GM19372 (cell line): ENCODE results near the gene USP36.
"Not testable (repeated sequence)": the region's sequence is repeated elsewhere in the genome, so short reads cannot be mapped to it uniquely, and the experiment has no call there.

Experiments
- ATAC-seq: cut with Tn5 transposase; IDR thresholded peaks from one replicate; pipeline ENCODE4 v1.9.1; 2021; ENCODE audit warnings: mild to moderate bottlenecking, low read depth, moderate library complexity; ENCODE audit not compliant: unreplicated experiment

USP36 gene

GRCh38 chr17:78873519-78874340, 33.1 kb upstream of the USP36 start:
- no peak for ATAC-seq

GRCh38 chr17:78872486-78872885, 31.9 kb upstream of the USP36 start:
- ATAC-seq: no peak

- ATAC-seq: no peak
Observed at GRCh38 chr17:78870621-78871020, 30.0 kb upstream of the USP36 start.

GRCh38 chr17:78868391-78868790, 27.8 kb upstream of the USP36 start:
- ATAC-seq: no peak

- ATAC-seq: not testable (repeated sequence)
Observed at GRCh38 chr17:78867046-78867445, 26.4 kb upstream of the USP36 start.

- ATAC-seq: no peak
Observed at GRCh38 chr17:78865682-78866390, 25.2 kb upstream of the USP36 start.

- no peak for ATAC-seq
Observed at GRCh38 chr17:78864117-78864516, 23.5 kb upstream of the USP36 start.

- no peak for ATAC-seq
Observed at GRCh38 chr17:78862073-78863023, 21.7 kb upstream of the USP36 start.

- no peak for ATAC-seq
Observed at GRCh38 chr17:78861229-78861628, 20.6 kb upstream of the USP36 start.

GRCh38 chr17:78859051-78859450, 18.4 kb upstream of the USP36 start:
- ATAC-seq: no peak

- ATAC-seq: no peak
Observed at GRCh38 chr17:78857266-78857665, 16.7 kb upstream of the USP36 start.

- no peak for ATAC-seq
Observed at GRCh38 chr17:78855561-78856165, 15.0 kb upstream of the USP36 start.

- ATAC-seq: no peak
Observed at GRCh38 chr17:78854508-78854907, 13.9 kb upstream of the USP36 start.

- no peak for ATAC-seq
Observed at GRCh38 chr17:78853926-78854394, 13.3 kb upstream of the USP36 start.

GRCh38 chr17:78852709-78853121, 12.1 kb upstream of the USP36 start:
- ATAC-seq: no peak

- ATAC-seq: no peak
Observed at GRCh38 chr17:78849026-78849425, 8.4 kb upstream of the USP36 start.

- ATAC-seq: no peak
Observed at GRCh38 chr17:78847052-78847451, 6.4 kb upstream of the USP36 start.

GRCh38 chr17:78844301-78845005, 3.8 kb upstream of the USP36 start:
- no peak for ATAC-seq

GRCh38 chr17:78842881-78843565, 2.4 kb upstream of the USP36 start:
- ATAC-seq: no peak
